Sigmoid colon (tissue), 7 donors: Measurements from ENCODE around the gene GDPGP1. TPM values are rescaled to one million over a fixed set of nuclear protein-coding genes. Genes with fewer than 3 reads are reported as not detected.
A peak's percentile ranks its signal among the peaks of the same experiment; 100 is the strongest.

Experiments used
- DNase-seq: peaks from one replicate; pipeline ENCODE4 v3.0.0-alpha.2; 2019
- H3K27ac ChIP-seq, 4 donors: fragments of 200-600 bp; sonication (generic); one replicate each; pipeline ENCODE4 v1.5.1; 2016 to 2019; ENCODE audit warnings: mild to moderate bottlenecking in 1 of 4
- H3K27me3 ChIP-seq, 3 donors: fragments of 200-600 bp; sonication (generic); one replicate each; pipeline ENCODE4 v1.5.1; 2019; ENCODE audit warnings: mild to moderate bottlenecking in 1 of 3
- H3K36me3 ChIP-seq, 4 donors: fragments of 200-600 bp; sonication (generic); one replicate each; pipeline ENCODE4 v1.5.1; 2016 to 2019
- H3K4me1 ChIP-seq, 4 donors: fragments of 200-600 bp; sonication (generic); one replicate each; pipeline ENCODE4 v1.5.1; 2017 to 2019
- H3K4me3 ChIP-seq, 4 donors: fragments of 200-600 bp; sonication (generic); one replicate each; pipeline ENCODE4 v1.5.1; 2017 to 2019; ENCODE audit warnings: mild to moderate bottlenecking in 2 of 4, moderate library complexity in 1 of 4
- H3K9me3 ChIP-seq, 4 donors: fragments of 200-600 bp in 3 of 4; sonication (generic) in 3 of 4; one replicate each; pipeline versions ENCODE4 v1.5.1 to v1.6.1; 2013 to 2019
- EP300 ChIP-seq, 4 donors: sonication (generic); formaldehyde crosslinking; IDR thresholded peaks; one replicate each; pipeline ENCODE4 v1.6.1; 2017; ENCODE audit warnings: antibody characterized with exemption in 4 of 4
- POLR2A ChIP-seq, 2 donors: fragments of 450-650 bp; IDR thresholded peaks; one replicate each; pipeline ENCODE4 v1.6.1; 2016; ENCODE audit warnings: antibody characterized with exemption in 2 of 2, mild to moderate bottlenecking in 2 of 2, moderate library complexity in 2 of 2
- POLR2AphosphoS5 ChIP-seq, 4 donors: sonication (generic); formaldehyde crosslinking; IDR thresholded peaks; one replicate each; pipeline ENCODE4 v1.6.1; 2017; ENCODE audit warnings: antibody characterized with exemption in 4 of 4
- WGBS, 2 donors: extraction: QIAGEN DNeasy Blood & Tissue Kit; methylation state at CpG; one replicate each; pipeline ENCODE4 v1.1.7; 2013; 5-methylcytosine and 5-hydroxymethylcytosine counted together
- intact Hi-C: fragments of 100-400 bp; cut with DNase I; formaldehyde crosslinking; loops from one replicate; pipeline ENCODE4 v1.15.1; 2023
- polyA plus RNA-seq, 3 donors: library from polyadenylated mRNA; stranded (reverse); fragments of 200-250 nt; gene quantifications; one replicate each; pipeline ENCODE4 v1.2.3, GENCODE V29; 2013
- total RNA-seq, 4 donors: library from RNA; depleted of rRNA; stranded (reverse); fragments of >200 nt; gene quantifications; one replicate each; pipeline ENCODE4 v1.1.0, GENCODE V29; 2016
- TF ChIP-seq, protein P1 (sequence below), 4 experiments: fragments of 450-650 bp in 3 of 4; fragments of 200-600 bp in 1 of 4; IDR thresholded peaks; one replicate each; pipeline ENCODE4 v1.5.1; 2016 to 2019; ENCODE audit warnings: antibody characterized with exemption in 4 of 4, mild to moderate bottlenecking in 3 of 4, moderate library complexity in 2 of 4
- donor health status: healthy with polysubstance abuse.
- donor health status: Bipolar disorder and iron deficiency.
- donor health status: healthy.

The GDPGP1 gene
- total and polyA plus RNA-seq, 7 donors = 3.0 to 12.7 (median 7.5) TPM

DNA sequence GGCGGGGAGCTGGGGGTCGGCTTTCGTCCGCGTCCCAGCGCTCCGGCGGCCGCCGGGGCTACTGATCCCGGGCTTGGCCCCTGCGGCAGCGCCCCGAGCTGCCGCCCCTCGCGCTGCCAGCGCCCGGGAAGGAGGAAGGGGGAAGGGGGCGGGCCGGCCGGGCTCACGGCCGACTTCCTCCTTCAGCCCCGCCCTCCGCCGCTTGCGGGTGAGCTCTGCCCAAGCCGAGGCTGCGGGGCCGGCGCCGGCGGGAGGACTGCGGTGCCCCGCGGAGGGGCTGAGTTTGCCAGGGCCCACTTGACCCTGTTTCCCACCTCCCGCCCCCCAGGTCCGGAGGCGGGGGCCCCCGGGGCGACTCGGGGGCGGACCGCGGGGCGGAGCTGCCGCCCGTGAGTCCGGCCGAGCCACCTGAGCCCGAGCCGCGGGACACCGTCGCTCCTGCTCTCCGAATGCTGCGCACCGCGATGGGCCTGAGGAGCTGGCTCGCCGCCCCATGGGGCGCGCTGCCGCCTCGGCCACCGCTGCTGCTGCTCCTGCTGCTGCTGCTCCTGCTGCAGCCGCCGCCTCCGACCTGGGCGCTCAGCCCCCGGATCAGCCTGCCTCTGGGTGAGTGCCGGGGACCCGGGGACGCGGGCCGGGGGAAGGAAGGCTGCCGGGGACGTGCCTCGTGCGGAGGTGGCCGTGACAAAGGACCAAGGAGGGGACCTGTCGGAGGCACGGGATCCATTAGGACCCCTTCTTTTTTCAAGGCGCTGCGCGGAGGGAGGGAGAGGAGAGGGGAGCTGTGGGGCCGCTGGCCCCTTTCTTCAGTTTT lies 32.7 kb upstream of the GDPGP1 start, which contains the start of gene SEMA4B:
Gene SEMA4B (plus strand): TSS at position 201 of the 814 bp plus-strand sequence. CDS start 249 bp downstream, at position 450.
- Histone ChIP-seq H3K36me3 (peaks cover 0 to 11% (median 0%) of the 10 kb centered on the region in 4 donors), H3K4me3 (peak within 1 kb of the TSS; percentile 49 to 91 (median 81)), H3K4me1 (peaks cover 0 to 56% (median 53%) of the 10 kb centered on the region in 4 donors), H3K27me3 (no peaks in the 10 kb centered on the region), H3K9me3 (no peaks in the 10 kb centered on the region), H3K27ac (peak within 1 kb of the TSS; percentile 85 to 92 (median 88))
- TF ChIP-seq POLR2AphosphoS5 (IDR thresholded peaks at IDR 0.05) (peak; percentile 46 to 79 (median 62)), EP300 (IDR thresholded peaks at IDR 0.05) (no peak)
- intact Hi-C loops = no loop called here
- WGBS, 2 donors = 0 to 1% methylated on average over 88 of the region's 88 CpGs
- DNase-seq = peak; percentile 85

DNA sequence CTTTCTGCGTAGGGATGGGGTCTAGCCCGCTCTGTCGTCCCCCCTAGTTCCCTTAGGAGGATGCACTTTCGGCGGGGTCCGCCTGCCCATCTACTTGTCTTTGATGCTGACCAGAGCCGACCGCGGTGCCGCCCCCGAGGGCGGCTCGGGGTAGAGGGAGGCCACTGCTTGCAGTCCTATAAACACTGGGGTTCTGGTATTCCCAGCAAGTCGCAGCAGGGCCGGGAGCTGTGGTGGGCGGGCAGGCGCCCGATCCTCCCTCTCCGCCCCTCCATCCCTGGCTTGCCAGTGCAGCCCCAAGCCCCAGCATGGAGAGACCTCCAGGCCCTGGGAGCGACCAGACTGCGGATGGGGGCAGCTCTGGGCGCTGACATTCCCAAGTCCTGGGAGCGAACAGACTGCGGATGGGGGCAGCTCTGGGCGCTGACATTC lies 32.0 kb upstream of the GDPGP1 start:
- WGBS, 2 donors = 4 to 14% methylated on average over 25 of the region's 25 CpGs
- Histone ChIP-seq H3K9me3 (no peaks in the 10 kb centered on the region), H3K4me3 (peak overlapping the region; percentile 49 to 91 (median 81)), H3K27me3 (no peaks in the 10 kb centered on the region), H3K36me3 (peaks cover 0 to 17% (median 0%) of the 10 kb centered on the region in 4 donors), H3K27ac (peak overlapping the region; percentile 85 to 92 (median 88)), H3K4me1 (peaks cover 0 to 57% (median 55%) of the 10 kb centered on the region in 4 donors)
- no peak for DNase-seq
- peak in 2 of 4 donors; percentile 26 to 36 for TF ChIP-seq POLR2AphosphoS5 (IDR thresholded peaks at IDR 0.05)
- TF ChIP-seq, protein P1, sequence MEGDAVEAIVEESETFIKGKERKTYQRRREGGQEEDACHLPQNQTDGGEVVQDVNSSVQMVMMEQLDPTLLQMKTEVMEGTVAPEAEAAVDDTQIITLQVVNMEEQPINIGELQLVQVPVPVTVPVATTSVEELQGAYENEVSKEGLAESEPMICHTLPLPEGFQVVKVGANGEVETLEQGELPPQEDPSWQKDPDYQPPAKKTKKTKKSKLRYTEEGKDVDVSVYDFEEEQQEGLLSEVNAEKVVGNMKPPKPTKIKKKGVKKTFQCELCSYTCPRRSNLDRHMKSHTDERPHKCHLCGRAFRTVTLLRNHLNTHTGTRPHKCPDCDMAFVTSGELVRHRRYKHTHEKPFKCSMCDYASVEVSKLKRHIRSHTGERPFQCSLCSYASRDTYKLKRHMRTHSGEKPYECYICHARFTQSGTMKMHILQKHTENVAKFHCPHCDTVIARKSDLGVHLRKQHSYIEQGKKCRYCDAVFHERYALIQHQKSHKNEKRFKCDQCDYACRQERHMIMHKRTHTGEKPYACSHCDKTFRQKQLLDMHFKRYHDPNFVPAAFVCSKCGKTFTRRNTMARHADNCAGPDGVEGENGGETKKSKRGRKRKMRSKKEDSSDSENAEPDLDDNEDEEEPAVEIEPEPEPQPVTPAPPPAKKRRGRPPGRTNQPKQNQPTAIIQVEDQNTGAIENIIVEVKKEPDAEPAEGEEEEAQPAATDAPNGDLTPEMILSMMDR (IDR thresholded peaks at IDR 0.05) = no peak
- intact Hi-C loops = no loop called here

DNA sequence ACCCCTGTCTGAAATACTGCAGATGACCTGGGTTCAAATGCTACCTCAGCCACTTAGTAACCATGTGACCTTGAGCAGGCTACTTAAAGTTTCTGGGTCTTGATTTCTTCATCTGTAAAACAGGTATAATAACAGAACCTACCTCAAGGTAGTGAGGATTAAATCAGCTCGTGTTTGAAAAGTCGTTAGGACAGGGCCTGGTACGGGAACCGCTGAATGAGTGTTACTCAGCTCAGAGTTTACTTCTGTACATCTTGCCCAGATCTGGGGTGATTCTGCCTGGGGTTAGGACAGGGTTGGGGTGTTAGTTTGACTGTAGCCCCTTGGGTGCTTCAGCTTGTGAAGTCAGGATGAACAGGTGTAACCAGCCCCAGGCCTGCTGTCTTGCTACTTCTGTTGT lies 31.1 kb upstream of the GDPGP1 start:
- Histone ChIP-seq H3K4me1 (peaks cover 0 to 63% (median 54%) of the 10 kb centered on the region in 4 donors), H3K9me3 (no peaks in the 10 kb centered on the region), H3K27me3 (no peaks in the 10 kb centered on the region), H3K36me3 (peaks cover 0 to 23% (median 2%) of the 10 kb centered on the region in 4 donors), H3K4me3 (peak overlapping the region in 3 of 4 donors; percentile 78 to 91 (median 84)), H3K27ac (peak overlapping the region; percentile 85 to 92 (median 88))
- 81 to 90% methylated on average over 4 of the region's 4 CpGs for WGBS, 2 donors
- intact Hi-C loops = no loop called here
- no peak for TF ChIP-seq EP300 (IDR thresholded peaks at IDR 0.05)
- no peak for TF ChIP-seq POLR2AphosphoS5 (IDR thresholded peaks at IDR 0.05)
- no peak for TF ChIP-seq POLR2A (IDR thresholded peaks at IDR 0.05)
- TF ChIP-seq, protein P1 (IDR thresholded peaks at IDR 0.05) = no peak
- no peak for DNase-seq

DNA sequence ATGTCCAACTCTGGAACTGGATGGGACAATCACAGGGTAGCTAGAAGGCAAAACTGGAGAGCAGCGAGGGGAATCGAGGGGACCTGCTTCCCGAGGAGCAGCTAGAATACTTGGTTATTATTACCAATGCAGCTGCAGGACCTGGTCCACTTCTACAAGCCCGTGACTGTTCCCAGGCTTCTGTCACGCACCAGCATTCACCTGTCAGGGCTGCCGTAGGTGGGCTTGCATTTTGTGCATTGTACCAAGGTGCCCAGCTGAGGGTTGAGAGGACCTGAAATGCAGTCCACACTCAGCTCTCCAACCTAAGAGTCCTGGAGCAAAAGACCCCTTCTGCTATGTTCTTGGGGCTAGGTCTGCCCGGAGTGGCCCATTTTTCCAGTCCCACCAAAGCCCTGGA lies 30.5 kb upstream of the GDPGP1 start:
- DNase-seq = no peak
- WGBS, 2 donors = 95 to 97% methylated on average over 7 of the region's 7 CpGs
- H3K27ac ChIP-seq = peak overlapping the region in 3 of 4 donors; percentile 85 to 92 (median 90)
- no peaks in the 10 kb centered on the region for H3K27me3 ChIP-seq
- TF ChIP-seq POLR2AphosphoS5 (IDR thresholded peaks at IDR 0.05) (no peak), POLR2A (IDR thresholded peaks at IDR 0.05) (no peak), EP300 (IDR thresholded peaks at IDR 0.05) (no peak)
- TF ChIP-seq, protein P1 (IDR thresholded peaks at IDR 0.05) = no peak
- H3K4me3 ChIP-seq = peak overlapping the region in 1 of 4 donors; percentile 84
- peaks cover 0 to 63% (median 54%) of the 10 kb centered on the region in 4 donors for H3K4me1 ChIP-seq
- no peaks in the 10 kb centered on the region for H3K9me3 ChIP-seq
- intact Hi-C loops = no loop called here
- peaks cover 0 to 26% (median 2%) of the 10 kb centered on the region in 4 donors for H3K36me3 ChIP-seq

DNA sequence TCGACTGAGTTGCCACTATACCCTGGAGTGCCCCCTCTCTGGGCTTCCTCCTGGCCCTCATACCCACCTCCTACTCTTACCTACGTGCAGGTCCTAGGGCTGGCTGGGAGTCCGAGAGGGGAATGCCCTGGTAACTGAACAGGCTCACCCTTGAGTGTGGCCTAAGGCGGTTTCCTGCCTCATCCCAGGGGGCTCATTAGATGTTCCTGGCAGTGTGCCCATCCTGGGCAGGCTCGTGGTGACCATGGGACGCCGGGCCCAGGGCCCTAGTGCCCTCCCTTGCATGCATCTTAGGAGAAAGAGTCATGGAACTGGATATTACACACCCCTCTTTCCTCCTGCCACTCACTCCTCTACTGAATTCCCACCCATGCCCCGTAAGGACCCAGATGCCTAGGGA lies 30.1 kb upstream of the GDPGP1 start:
- 84 to 85% methylated on average over 8 of the region's 8 CpGs for WGBS, 2 donors
- H3K27me3 ChIP-seq = no peaks in the 10 kb centered on the region
- H3K27ac ChIP-seq = peak overlapping the region in 3 of 4 donors; percentile 85 to 92 (median 90)
- H3K4me1 ChIP-seq = peaks cover 0 to 63% (median 57%) of the 10 kb centered on the region in 4 donors
- intact Hi-C loops = no loop called here
- no peaks in the 10 kb centered on the region for H3K9me3 ChIP-seq
- peak overlapping the region in 1 of 4 donors; percentile 11 for H3K4me3 ChIP-seq
- DNase-seq = peak; percentile 76
- H3K36me3 ChIP-seq = peaks cover 0 to 31% (median 2%) of the 10 kb centered on the region in 4 donors
- TF ChIP-seq, protein P1 (IDR thresholded peaks at IDR 0.05) = no peak
- peak in 1 of 4 donors; percentile 32 for TF ChIP-seq POLR2AphosphoS5 (IDR thresholded peaks at IDR 0.05)
